DOHH2 (cell line): ENCODE measurements around the gene VGF.

Source experiments
- CTCF ChIP-seq: fragments of 200-600 bp; sonication (generic); IDR thresholded peaks from one replicate; pipeline ENCODE4 v1.5.1; 2014; ENCODE audit warnings: antibody characterized with exemption, mild to moderate bottlenecking, low read depth, low read length; ENCODE audit not compliant: poor library complexity, severe bottlenecking
- EZH2phosphoT487 ChIP-seq: fragments of 200-600 bp; sonication (generic); IDR thresholded peaks from 2 replicates; pipeline ENCODE4 v1.6.1; 2017; ENCODE audit warnings: borderline replicate concordance, mild to moderate bottlenecking, antibody characterized with exemption, low read length, moderate library complexity, mixed read lengths

- TF ChIP-seq CTCF (peak; percentile 11), EZH2phosphoT487 (no peak)
These were observed 10.7 kb downstream of the VGF start for GRCh38 chr7:101154693-101155102.
